Suprapubic skin (tissue), 3 donors: ENCODE measurements around the gene CLN3.
"Not testable (repeated sequence)": the region's sequence is repeated elsewhere in the genome, so short reads cannot be mapped to it uniquely, and the experiment has no call there.

ENCODE experiments used
- EP300 ChIP-seq: sonication (generic); formaldehyde crosslinking; IDR thresholded peaks from one replicate; pipeline ENCODE4 v1.6.1; 2017; ENCODE audit warnings: antibody characterized with exemption
- POLR2A ChIP-seq, 2 donors: fragments of 450-650 bp; IDR thresholded peaks; one replicate each; pipeline ENCODE4 v1.6.1; 2017; ENCODE audit warnings: antibody characterized with exemption in 2 of 2, mild to moderate bottlenecking in 2 of 2, moderate library complexity in 2 of 2
- TF ChIP-seq, protein P1 (sequence below), 2 donors: fragments of 200-600 bp in 1 of 2; fragments of 450-650 bp in 1 of 2; sonication (generic) in 1 of 2; IDR thresholded peaks; one replicate each; pipeline ENCODE4 v1.5.1; 2016 to 2019; ENCODE audit warnings: antibody characterized with exemption in 2 of 2, mild to moderate bottlenecking in 1 of 2, moderate library complexity in 1 of 2

DNA sequence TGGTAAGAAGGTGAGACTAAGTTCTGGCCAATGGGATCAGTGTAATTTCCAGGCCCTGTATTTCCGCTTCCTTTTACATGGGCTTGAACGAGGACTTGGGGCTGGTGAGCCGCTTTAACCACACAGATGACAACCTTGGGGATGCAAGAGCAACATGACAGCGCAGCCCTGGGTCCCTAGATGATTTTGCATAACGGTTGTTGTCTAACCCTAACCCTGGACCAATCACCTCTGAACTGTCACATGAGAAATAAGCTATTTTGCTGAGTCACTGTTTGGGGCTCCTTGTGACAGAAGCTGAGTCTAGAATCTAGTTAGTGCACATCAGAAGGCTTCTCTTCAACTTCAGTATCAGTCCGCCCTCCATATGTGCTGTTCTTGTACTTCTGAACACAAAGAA is 44.8 kb downstream of the CLN3 start:
- TF ChIP-seq, protein P1, sequence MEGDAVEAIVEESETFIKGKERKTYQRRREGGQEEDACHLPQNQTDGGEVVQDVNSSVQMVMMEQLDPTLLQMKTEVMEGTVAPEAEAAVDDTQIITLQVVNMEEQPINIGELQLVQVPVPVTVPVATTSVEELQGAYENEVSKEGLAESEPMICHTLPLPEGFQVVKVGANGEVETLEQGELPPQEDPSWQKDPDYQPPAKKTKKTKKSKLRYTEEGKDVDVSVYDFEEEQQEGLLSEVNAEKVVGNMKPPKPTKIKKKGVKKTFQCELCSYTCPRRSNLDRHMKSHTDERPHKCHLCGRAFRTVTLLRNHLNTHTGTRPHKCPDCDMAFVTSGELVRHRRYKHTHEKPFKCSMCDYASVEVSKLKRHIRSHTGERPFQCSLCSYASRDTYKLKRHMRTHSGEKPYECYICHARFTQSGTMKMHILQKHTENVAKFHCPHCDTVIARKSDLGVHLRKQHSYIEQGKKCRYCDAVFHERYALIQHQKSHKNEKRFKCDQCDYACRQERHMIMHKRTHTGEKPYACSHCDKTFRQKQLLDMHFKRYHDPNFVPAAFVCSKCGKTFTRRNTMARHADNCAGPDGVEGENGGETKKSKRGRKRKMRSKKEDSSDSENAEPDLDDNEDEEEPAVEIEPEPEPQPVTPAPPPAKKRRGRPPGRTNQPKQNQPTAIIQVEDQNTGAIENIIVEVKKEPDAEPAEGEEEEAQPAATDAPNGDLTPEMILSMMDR (IDR thresholded peaks at IDR 0.05), result not testable (repeated sequence)
- TF ChIP-seq POLR2A (IDR thresholded peaks at IDR 0.05); EP300: not testable (repeated sequence)
